ENCODE measurements around the gene SDC4.
A peak's percentile ranks its signal among the peaks of the same experiment; 100 is the strongest.

The SDC4 gene

DNA sequence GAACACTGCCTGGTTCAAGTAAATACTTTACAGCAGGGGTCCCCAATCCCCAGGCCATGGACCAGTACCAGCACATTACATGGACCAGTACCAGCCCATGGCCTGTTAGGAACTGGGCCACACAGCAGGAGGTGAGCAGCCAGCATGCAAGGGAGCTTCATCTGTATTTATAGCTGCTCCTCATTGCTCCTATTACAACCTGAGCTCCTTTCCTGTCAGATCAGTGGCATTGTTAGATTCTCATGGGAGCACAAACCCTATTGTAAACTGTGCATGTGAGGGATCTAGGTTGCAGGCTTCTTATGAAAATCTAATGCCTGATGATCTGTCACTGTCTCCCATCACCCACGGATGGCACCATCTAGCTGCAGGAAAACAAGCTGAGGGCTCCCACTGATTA lies 53.6 kb downstream of the SDC4 start:
- DNase-seq (ENCODE audit: low spot score) = no peak

DNA sequence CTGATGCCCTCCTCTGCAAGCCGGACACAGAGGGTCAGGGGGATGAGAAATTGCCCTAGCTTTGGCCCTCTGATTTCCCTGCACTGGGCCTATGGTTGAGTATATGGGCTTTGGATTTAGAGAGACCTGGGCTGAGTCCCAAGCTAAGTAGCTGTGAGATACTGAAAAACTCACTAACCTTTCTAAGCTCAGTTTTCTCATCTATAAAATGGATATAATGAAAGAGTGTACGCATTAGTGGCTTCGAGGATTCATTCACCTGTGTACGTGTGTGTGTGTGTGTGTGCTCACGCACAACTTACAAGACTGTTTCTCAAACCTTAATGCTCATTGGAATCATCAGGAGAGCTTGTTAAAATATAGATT lies 54.2 kb downstream of the SDC4 start:
- no peak for DNase-seq (ENCODE audit: low spot score)

DNA sequence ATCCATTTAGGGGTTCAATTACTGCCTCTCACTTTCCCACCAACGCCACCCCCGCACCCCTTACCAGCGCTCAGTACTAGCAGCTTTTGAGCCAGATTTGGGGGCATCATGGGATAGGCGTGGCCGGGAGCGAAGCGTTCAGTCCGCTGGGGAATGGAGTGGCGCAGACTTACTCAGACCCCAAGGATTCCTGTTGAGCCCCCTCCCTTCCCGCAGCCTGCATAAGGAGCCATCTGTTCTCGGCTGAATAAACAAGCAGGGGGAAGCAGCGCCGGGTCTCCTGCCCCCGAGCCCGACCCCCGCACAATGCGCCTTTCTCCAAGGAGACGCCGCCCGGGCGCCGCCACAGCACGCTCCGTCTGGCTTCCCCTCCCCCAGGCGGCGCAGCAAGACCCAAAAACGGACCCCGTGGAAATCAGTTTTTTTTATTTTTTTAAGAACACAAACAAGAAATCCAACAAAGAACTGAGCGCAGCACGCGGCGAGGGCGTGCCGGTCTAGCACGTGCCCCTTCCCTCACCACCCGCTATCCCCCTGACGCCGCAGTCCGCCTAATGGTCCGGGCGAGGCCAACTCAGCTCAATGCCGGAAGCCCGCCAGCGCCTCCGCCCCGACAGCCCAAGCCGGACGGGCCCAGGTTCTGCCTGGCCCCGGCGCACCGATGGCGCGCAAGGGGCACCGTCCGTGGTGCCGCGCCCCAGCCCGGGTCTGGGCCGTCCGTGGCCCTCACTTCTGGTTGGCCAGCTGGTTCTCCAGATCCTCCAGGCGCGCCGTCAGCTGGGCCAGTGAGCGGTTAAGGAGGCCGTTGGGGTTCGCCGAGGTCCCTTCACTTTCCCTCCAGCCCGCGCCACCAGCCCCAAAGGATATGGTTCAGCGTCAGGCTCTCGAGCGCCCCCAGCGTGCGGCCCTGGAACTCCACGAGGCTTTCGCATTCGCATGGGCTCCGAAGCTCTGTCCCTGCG lies 54.9 kb downstream of the SDC4 start:
- DNase-seq (ENCODE audit: low spot score) = peak; percentile 90

DNA sequence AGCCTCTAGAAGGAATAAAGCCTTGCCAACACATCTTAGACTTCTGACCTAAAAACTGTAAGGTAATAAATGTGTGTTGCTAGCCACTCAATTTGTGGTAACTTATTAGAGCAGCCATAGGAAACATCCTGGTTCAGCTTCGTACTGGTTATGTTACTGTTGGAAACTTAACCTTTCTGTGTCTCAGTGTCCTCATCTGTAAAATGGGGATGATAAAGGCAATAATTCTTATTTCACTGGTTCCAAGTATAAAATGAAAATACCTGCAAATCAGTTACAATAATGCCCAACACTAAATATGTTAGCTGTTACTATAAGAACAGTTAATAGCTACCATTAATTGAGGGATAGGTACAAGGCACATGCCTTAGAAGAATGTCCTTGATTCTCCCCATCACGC lies 55.9 kb downstream of the SDC4 start:
- DNase-seq (ENCODE audit: low spot score) = no peak

DNA sequence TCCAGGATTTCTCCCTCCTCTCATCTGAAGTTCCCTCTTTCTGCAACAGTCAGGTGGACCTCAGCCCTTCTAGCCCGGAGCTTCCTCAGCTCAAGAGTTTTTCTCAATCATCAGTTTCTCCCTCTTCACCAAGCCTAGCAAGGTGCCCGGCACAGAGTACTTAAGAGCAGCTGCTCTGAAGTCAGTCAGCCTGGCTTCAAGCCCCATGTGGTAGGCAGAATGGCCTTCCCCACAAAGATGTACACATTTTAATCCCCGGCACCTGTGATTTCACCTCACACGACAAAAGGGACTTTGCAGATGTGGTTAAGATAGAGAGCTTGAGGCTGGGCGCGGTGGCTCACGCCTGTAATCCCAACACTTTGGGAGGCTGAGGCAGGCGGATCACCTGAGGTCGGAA lies 56.7 kb downstream of the SDC4 start:
- no peak for DNase-seq (ENCODE audit: low spot score)

DNA sequence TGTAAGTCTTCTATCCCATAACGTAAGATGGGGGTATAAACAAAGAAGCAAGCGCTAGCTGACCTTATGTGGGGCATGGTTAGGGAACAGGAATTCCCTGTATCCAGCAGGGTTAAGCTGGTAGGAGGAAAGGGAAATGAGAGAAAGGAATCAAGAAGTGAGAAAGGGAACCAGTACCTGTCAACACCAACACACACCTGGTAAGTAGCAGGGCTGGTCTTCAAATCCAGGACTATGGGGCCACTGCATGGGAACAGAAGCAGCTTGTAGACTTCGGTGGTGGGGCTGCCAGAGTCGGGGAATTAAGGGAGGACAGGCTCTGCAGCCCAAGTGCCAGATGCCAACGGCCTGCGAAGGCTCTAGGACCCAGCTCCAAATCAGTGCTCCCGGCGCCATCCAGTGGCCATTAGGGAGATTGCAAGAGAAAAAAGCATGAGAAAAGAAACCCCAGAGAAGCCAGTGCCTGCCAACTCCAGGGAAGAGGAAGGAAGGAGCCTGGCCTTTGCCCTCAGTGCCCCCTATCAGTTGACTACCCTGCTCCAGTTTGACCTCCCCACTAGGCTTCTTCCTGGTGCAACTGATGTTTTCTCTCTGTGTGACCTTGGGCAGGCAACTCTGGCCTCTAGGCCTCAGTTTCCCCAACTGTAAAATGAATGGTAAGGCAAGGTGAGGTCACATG lies 57.4 kb downstream of the SDC4 start:
- DNase-seq (ENCODE audit: low spot score) = peak; percentile 91

DNA sequence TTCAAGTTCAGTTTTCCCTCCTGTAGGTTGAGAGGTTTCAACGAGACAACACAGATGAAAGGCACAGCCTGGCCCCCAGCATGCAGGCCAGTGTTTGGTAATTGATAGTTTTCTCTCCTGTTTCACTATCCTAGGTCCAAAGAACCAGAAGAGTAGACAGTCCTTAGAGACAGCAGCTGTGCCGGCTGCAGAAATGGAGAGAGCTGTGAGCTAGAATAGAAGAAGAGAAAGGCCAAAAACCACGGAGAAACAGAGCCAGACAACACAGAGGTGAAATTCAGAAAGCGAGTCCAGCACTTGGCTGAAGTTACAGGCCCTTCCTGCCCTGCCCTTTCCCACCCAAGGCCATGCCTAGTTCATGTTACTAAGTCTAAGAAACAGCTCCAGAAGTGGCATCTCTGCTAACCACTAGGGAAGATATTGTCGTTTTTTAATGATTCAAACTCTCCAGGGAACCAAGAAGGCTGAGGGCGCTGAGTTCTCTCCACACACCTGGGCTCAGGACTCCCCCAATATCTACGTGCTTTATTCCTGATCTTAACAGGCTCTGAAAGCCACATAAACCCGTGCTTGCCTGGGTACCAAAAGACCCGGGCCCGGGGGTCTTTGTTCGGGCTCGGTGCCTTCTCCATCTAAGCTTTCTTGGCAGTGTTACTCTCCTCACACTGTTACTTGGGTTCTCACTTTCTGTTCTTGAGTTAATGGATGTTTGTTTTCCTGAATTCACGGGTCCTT lies 58.1 kb downstream of the SDC4 start:
- no peak for DNase-seq (ENCODE audit: low spot score)

DNA sequence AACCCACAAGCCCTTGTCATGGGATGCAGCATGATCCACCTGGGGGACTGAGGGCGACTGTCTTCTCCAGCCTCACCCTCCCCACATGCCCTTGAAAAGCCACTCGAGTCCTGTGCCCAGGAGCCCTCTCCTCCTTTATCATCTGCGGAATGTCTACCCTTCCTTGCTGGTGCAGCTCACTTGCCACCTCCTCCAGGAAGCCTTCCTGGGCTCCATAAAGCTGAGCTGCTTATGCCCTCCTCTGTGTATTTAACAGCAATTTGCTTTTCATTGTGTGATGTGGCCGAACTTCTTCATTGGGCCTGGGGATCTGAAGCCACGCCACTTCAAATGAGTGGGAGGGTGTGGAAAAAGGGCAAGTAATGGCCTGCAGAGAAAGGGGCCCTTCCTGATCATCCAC lies 59.4 kb downstream of the SDC4 start:
- no peak for DNase-seq (ENCODE audit: low spot score)

DNA sequence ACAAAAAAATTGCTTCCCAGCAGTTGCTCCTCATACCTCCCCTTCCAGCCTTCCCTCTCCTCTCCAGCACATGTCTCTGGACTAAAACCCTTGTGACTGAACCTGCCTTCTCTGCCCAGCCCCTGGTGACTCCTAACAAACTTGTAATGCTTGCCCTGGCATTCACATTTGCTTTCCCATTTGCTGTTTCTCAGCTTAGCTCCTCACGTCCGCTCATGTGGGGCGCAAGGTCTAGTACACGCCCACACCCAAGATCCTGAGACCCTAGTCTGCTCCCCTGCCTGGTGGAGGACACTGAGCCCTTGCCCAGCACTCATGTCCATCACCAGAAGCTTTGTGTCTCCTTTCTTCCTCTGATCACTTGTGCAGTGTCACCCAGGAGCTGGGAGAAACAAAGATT lies 59.8 kb downstream of the SDC4 start:
- DNase-seq (ENCODE audit: low spot score) = no peak

DNA sequence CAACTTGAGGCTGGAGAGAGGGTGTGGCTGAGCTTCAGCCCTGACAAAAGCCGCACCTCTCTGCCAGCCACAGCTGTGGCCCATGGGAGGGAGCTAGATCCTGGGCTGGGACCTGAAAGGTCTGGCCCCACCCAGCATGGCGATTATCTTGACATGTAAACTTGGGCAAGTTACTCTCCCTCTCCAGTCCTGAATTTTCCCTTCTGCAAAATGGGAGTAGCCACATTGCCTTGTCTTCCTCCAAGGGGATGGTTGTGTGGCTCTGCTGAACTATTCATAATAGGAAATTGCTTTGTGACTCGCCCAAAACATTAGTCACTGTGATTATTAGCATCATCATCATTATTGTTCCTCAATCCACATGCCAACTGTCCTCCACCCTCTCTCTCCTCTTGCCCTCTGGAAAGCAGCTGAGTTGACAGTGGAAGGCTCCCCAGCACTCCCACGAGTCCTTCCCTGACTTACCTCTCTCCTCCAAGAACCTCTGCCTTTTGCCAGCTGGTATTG lies 64.6 kb downstream of the SDC4 start:
- DNase-seq (ENCODE audit: low spot score) = no peak

DNA sequence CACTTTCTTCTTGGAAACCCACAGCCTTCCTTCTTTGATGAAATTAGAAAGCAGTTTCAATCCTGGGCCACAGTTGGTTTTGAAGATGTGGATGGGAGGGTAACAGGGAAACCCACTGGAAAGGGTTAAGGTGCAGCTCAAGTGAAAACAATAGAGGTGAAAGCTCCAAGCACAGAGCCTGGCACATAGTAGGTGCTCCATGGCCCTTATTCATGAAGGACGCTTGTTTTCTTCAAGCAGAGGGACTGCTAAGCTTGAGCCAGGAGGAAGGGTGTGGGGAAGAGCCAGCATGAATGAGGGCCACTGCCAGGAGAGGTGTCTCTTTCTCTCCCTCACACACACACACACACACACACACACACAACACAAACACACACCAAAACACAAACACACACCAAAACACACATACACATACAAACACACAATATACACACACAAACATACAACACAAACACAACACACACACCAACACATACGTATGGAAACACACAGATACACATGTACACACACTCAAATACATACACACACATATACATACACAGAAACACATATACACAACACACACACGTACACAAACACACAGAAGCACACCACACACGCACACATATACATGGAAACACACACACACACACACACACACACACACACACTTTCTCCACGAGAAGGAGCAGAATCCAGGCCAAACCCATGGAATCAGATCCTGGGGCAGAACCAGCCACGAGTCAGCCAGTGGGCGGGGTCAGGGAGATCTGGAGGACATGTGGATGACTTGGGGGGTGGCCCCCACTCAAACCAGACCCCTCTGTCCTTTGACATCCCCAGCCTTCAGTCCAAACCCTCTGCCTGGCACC lies 65.3 kb downstream of the SDC4 start:
- no peak for DNase-seq (ENCODE audit: low spot score)

DNA sequence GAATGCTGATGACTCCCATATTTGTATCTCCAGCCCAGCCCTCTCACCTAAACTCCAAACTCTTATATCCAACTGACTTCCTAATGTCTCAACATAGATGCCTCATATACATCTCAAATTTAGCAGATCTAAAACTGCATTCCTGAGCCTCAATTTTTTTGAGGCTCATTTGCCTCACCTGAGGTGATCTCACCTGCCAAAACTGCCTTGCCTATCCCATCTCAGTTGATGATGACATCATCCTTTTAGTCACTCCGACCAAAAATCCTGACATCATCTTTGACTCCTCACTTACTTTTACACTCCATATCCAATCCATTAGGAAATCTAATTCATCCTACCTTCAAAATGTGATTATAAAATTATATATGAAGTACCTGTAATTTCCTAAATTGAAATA lies 68.2 kb downstream of the SDC4 start:
- no peak for DNase-seq (ENCODE audit: low spot score)

DNA sequence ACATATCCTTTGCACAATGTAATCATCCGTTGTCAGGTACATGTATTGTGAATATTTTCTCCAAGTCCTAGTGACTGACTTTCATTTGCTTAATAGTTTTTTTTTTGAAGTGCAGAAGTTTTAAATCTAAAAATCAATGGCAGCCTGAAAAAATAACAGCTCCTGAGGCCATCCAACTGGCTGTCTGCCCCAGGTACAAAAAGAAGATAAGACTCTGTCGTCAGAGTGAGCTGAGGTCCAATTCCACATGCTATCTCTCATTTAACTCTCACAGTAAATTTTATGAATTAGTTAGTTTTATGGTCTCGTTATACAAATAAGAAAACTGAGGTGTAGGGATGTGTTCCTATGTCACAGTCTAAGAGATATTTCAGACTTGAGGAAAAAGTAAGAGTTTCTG lies 72.9 kb downstream of the SDC4 start:
- no peak for DNase-seq (ENCODE audit: low spot score)

Measured in COLO829 (cell line).